PFSK-1 (cell line): ENCODE results near the gene ARHGAP42.

Experiments used
- POLR2AphosphoS5 ChIP-seq: IDR thresholded peaks from 2 replicates; pipeline ENCODE4 v1.6.1; 2012; ENCODE audit warnings: low read depth, mild to moderate bottlenecking, control low read depth, low read length, moderate library complexity
- REST ChIP-seq, 2 experiments: IDR thresholded peaks; 2 replicates each; pipeline versions ENCODE4 v1.6.1 to v1.8.0; 2011 to 2012; ENCODE audit warnings: low read depth in 2 of 2, low read length in 2 of 2, control low read depth in 1 of 2, inconsistent platforms in 1 of 2, mild to moderate bottlenecking in 1 of 2, moderate library complexity in 1 of 2; ENCODE audit not compliant: insufficient read depth in 1 of 2

- TF ChIP-seq POLR2AphosphoS5 (no peak), REST (IDR thresholded peaks at IDR 0.05; ENCODE audit: insufficient read depth in 1 of 2, low read depth in 2 of 2, low read length in 2 of 2) (no peak)
These were observed 162.8 kb downstream of the ARHGAP42 start for GRCh38 chr11:100849901-100850235.
